CD8-positive, alpha-beta memory T cell (primary cell): Measurements from ENCODE around the gene MIPEP. TPM values are rescaled to one million over a fixed set of nuclear protein-coding genes. Genes with fewer than 3 reads are reported as not detected.
A peak's percentile ranks its signal among the peaks of the same experiment; 100 is the strongest.
"Not testable (repeated sequence)": the region's sequence is repeated elsewhere in the genome, so short reads cannot be mapped to it uniquely, and the experiment has no call there.

Source experiments
- CTCF ChIA-PET: fragments of 350-600 bp; sonication (Branson Sonifier 250); formaldehyde crosslinking; loops from one replicate; lab custom pipeline; 2021; ENCODE audit warnings: antibody characterized with exemption; lab: Charles Lee
- POLR2A ChIA-PET: fragments of 350-600 bp; sonication (Branson Sonifier 250); formaldehyde crosslinking; loops from one replicate; lab custom pipeline; 2021; ENCODE audit warnings: antibody characterized with exemption; lab: Charles Lee
- DNase-seq, 5 donors: peaks; one replicate each; pipeline versions ENCODE4 v3.0.0 to v3.0.0-alpha.2; 2020 to 2022; ENCODE audit warnings: mixed read lengths in 1 of 5
- H3K27ac ChIP-seq: one replicate; pipeline ENCODE4 v1.7.0; 2013; ENCODE audit warnings: low read depth, mild to moderate bottlenecking, low read length, moderate library complexity
- H3K27me3 ChIP-seq: 2 replicates; pipeline ENCODE4 v1.7.0; 2013; ENCODE audit warnings: low read length, mild to moderate bottlenecking; ENCODE audit not compliant: insufficient read depth, poor library complexity, severe bottlenecking
- H3K36me3 ChIP-seq: 2 replicates; pipeline ENCODE4 v1.7.0; 2013; ENCODE audit warnings: mild to moderate bottlenecking, low read length, moderate library complexity; ENCODE audit not compliant: insufficient read depth
- H3K4me1 ChIP-seq: 2 replicates; pipeline ENCODE4 v1.7.0; 2013; ENCODE audit warnings: mild to moderate bottlenecking, low read length, moderate library complexity; ENCODE audit not compliant: insufficient read depth
- H3K4me3 ChIP-seq: 2 replicates; pipeline ENCODE4 v1.7.0; 2013; ENCODE audit warnings: mild to moderate bottlenecking, low read length
- H3K9me3 ChIP-seq: 2 replicates; pipeline ENCODE4 v1.7.0; 2013; ENCODE audit warnings: mild to moderate bottlenecking, low read length
- H3K27ac Mint-ChIP-seq, 8 donors: one replicate each; pipeline ENCODE4 v1.8.0; 2020 to 2021; ENCODE audit warnings: mixed read lengths in 8 of 8, mild to moderate bottlenecking in 6 of 8, inconsistent platforms in 3 of 8, moderate library complexity in 3 of 8
- H3K27me3 Mint-ChIP-seq, 2 donors: one replicate each; pipeline ENCODE4 v1.8.0; 2020 to 2021; ENCODE audit warnings: mixed read lengths in 2 of 2, mild to moderate bottlenecking in 1 of 2, moderate library complexity in 1 of 2
- H3K36me3 Mint-ChIP-seq, 3 donors: one replicate each; pipeline ENCODE4 v1.8.0; 2020 to 2021; ENCODE audit warnings: mixed read lengths in 3 of 3, inconsistent platforms in 1 of 3, mild to moderate bottlenecking in 1 of 3
- H3K4me1 Mint-ChIP-seq, 3 donors: one replicate each; pipeline ENCODE4 v1.8.0; 2020 to 2021; ENCODE audit warnings: mixed read lengths in 3 of 3, inconsistent platforms in 1 of 3, mild to moderate bottlenecking in 1 of 3
- H3K4me3 Mint-ChIP-seq, 7 donors: one replicate each; pipeline ENCODE4 v1.8.0; 2020 to 2021; ENCODE audit warnings: mixed read lengths in 7 of 7, mild to moderate bottlenecking in 6 of 7, moderate library complexity in 4 of 7, inconsistent platforms in 2 of 7
- H3K9me3 Mint-ChIP-seq, 5 donors: one replicate each; pipeline ENCODE4 v1.8.0; 2020 to 2022; ENCODE audit warnings: mixed read lengths in 5 of 5, mild to moderate bottlenecking in 3 of 5, moderate library complexity in 2 of 5, inconsistent platforms in 1 of 5
- polyA plus RNA-seq: library from polyadenylated mRNA; unstranded; fragments of 300-500 nt; fragmentation: Illumina TruSeq; gene quantifications from one replicate; pipeline ENCODE4 v1.2.3, GENCODE V29; 2021
- total RNA-seq, 2 experiments: library from RNA; stranded (reverse); gene quantifications; one replicate each; pipeline ENCODE4 v1.2.3, GENCODE V29; 2021

The MIPEP gene
- total and polyA plus RNA-seq, 3 experiments from 2014 or later: 17.9 to 23.7 (median 18.8) TPM

DNA sequence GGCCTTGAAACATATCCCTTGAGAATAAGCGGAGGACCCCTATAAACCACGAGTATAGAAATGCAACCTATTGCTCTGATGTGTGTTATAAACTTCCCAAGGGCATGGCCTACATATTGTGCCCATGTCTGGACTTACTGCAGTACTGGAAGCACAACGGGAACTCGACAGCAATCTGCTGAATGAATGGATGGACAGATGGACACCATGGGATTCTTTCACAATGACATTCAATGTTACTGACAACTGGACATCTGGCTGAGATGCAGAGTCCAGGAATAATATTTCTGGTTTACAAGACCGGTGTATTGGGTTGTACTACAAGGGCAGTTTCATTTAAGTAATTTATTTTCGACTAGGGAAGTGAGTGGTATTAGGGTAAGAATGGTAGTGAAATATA, 123.7 kb downstream of the MIPEP start:
- H3K4me1 Mint-ChIP-seq: no peaks in the 10 kb centered on the region
- H3K9me3 ChIP-seq: no peaks in the 10 kb centered on the region
- DNase-seq: no peak
- no peaks in the 10 kb centered on the region for H3K36me3 ChIP-seq
- no peak overlapping the region for H3K27ac Mint-ChIP-seq
- H3K27me3 ChIP-seq: no peaks in the 10 kb centered on the region
- no peaks in the 10 kb centered on the region for H3K4me1 ChIP-seq
- ChIA-PET CTCF (no interaction called here), POLR2A (no interaction called here)
- no peaks in the 10 kb centered on the region for H3K9me3 Mint-ChIP-seq
- no peak overlapping the region for H3K27ac ChIP-seq
- H3K4me3 ChIP-seq: no peak overlapping the region
- H3K27me3 Mint-ChIP-seq: no peaks in the 10 kb centered on the region
- peaks cover 0 to 6% (median 0%) of the 10 kb centered on the region in 3 donors for H3K36me3 Mint-ChIP-seq
- H3K4me3 Mint-ChIP-seq: no peak overlapping the region

DNA sequence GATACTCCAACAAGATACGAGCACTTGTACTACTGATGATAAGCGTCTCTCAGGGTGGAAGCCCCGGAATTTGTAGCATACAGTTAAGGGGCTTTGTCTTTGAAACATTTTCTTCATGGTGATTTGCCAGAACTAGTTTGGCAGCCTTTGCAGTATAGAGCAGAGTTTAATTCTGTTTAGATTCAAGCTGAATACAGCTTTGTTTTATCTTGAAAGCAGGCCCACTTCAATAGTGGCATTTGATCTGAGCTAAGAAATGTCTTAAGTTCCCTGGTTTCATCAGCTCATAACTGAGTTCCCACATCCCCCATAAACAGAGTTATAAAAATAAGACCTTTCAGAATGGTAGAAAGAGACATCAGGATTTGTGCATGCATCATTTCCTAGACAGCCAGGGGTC, 125.9 kb downstream of the MIPEP start:
- no peaks in the 10 kb centered on the region for H3K27me3 ChIP-seq
- H3K36me3 Mint-ChIP-seq: peaks cover 0 to 13% (median 5%) of the 10 kb centered on the region in 3 donors
- CTCF ChIA-PET: no interaction called here

DNA sequence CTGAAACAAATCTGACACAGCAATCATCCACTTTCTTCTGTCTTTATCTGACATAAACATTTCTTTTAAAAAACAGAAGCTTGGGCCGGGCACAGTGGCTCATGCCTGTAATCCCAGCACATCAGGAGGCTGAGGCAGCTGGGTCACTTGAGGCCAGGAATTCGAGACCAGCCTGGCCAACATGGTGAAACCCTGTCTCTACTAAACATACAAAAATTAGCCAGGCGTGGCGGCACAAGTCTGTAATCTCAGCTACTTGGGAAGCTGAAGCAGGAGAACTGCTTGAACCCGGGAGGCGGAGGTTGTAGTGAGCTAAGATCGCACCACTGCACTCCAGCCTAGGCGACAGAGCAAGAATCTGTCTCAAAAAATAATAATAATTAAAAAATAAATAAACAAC, 127.4 kb downstream of the MIPEP start:
- POLR2A ChIA-PET, H3K4me3 Mint-ChIP-seq, DNase-seq, H3K27me3 ChIP-seq, H3K4me3 ChIP-seq, H3K9me3 Mint-ChIP-seq, H3K27me3 Mint-ChIP-seq, H3K27ac ChIP-seq, H3K9me3 ChIP-seq, H3K4me1 ChIP-seq, CTCF ChIA-PET, H3K36me3 ChIP-seq, H3K4me1 Mint-ChIP-seq, H3K27ac Mint-ChIP-seq: not testable (repeated sequence)
- H3K36me3 Mint-ChIP-seq: peaks cover 0 to 21% (median 3%) of the 10 kb centered on the region in 3 donors

More for the DNA sequence above, 125.9 kb downstream of the MIPEP start:
- Histone ChIP-seq H3K4me3 (no peak overlapping the region), H3K9me3 (no peaks in the 10 kb centered on the region), H3K4me1 (no peaks in the 10 kb centered on the region), H3K36me3 (no peaks in the 10 kb centered on the region), H3K27ac (no peak overlapping the region)
- H3K27ac Mint-ChIP-seq: no peak overlapping the region
- no peaks in the 10 kb centered on the region for H3K4me1 Mint-ChIP-seq
- POLR2A ChIA-PET: no interaction called here
- no peaks in the 10 kb centered on the region for H3K27me3 Mint-ChIP-seq
- no peaks in the 10 kb centered on the region for H3K9me3 Mint-ChIP-seq
- no peak overlapping the region for H3K4me3 Mint-ChIP-seq
- DNase-seq: no peak

DNA sequence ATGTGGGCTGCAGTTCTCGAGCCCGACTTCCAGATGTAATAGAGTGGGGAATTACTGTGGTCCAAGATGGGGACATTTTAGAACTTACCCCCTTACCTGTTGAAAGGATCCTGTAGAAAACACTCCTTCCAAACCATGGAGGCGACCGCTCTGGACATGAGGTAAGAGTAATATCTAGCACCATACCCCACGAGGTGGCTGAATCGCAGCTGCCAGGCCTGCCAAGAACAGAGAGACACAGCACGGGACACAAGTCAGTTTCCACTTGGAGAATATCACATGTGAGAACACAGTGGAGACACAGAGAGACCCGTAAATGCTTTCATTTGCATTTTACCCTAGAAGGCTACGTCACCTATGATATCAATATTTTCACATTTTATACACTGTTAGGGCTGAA, 129.2 kb downstream of the MIPEP start:
- DNase-seq: no peak
- Mint-ChIP-seq H3K9me3 (no peaks in the 10 kb centered on the region), H3K4me1 (no peaks in the 10 kb centered on the region), H3K36me3 (peaks cover 4 to 28% (median 6%) of the 10 kb centered on the region in 3 donors), H3K27me3 (no peaks in the 10 kb centered on the region), H3K27ac (peak overlapping the region in 1 of 8 donors; percentile 60), H3K4me3 (no peak overlapping the region)
- Histone ChIP-seq H3K9me3 (no peaks in the 10 kb centered on the region), H3K27me3 (no peaks in the 10 kb centered on the region), H3K27ac (no peak overlapping the region), H3K36me3 (no peaks in the 10 kb centered on the region), H3K4me3 (no peak overlapping the region), H3K4me1 (no peaks in the 10 kb centered on the region)
- CTCF ChIA-PET: no interaction called here
- POLR2A ChIA-PET: no interaction called here

DNA sequence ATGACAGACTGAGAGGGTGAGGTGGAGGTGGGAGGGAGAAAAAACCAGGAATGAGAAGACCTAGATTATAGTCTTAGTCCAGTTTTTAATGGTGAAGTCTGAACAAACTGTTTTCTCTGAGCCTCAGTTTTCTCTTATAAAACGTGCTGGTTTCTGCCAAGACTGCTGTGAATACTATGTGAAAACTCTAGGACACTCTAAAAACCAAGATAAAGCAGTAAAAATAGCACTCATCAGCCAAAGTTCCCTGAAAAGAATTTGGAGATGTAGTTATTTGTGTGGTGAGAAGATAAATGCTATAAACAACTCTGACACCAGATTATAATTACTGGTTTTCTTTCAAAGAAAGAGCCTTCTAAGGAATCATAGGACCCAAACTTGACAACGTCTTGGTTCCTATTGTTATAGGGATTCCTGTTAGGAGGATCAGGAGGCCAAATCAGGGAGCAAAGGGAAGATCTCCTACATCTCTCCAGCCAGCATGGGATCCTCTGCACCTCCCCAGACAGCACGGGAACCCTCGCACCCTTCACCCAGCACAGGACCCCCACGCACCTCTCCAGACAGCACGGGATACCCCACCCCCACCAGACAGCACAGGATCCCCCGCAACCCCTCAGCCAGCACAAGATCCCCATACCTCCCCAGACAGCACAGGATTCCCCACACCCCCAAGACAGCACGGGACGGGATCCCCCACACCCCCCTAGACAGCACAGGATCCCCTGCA, 130.2 kb downstream of the MIPEP start:
- H3K27ac Mint-ChIP-seq: peak overlapping the region in 1 of 8 donors; percentile 19
- Histone ChIP-seq H3K4me1 (no peaks in the 10 kb centered on the region), H3K36me3 (no peaks in the 10 kb centered on the region), H3K9me3 (no peaks in the 10 kb centered on the region), H3K4me3 (no peak overlapping the region), H3K27ac (no peak overlapping the region), H3K27me3 (no peaks in the 10 kb centered on the region)
- ChIA-PET CTCF (no interaction called here), POLR2A (no interaction called here)
- H3K27me3 Mint-ChIP-seq: no peaks in the 10 kb centered on the region
- H3K9me3 Mint-ChIP-seq: no peaks in the 10 kb centered on the region
- peaks cover 7 to 32% (median 11%) of the 10 kb centered on the region in 3 donors for H3K36me3 Mint-ChIP-seq
- no peak for DNase-seq
- H3K4me3 Mint-ChIP-seq: no peak overlapping the region
- no peaks in the 10 kb centered on the region for H3K4me1 Mint-ChIP-seq

DNA sequence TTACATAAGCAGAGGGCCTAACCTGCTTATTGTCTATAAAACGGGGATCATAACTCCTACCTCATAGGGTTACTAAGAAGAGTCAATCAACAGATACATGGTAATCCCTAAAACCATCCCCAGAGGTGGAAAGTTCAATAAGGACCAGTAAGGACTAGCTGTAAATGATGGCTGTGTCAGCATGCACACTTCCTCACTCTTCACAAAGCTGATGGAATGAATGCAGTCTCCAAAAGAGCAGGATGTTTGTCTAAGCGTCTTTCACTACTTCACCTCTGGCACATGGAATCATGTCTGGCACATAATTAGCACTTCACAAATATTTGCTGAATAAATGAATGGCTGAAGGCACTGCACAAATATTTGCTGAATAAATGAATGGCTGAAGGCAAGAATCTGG, 134.2 kb downstream of the MIPEP start:
- no peaks in the 10 kb centered on the region for H3K27me3 Mint-ChIP-seq
- H3K4me3 Mint-ChIP-seq: peak overlapping the region in 1 of 7 donors; percentile 30
- Histone ChIP-seq H3K27ac (no peak overlapping the region), H3K27me3 (no peaks in the 10 kb centered on the region), H3K9me3 (no peaks in the 10 kb centered on the region), H3K4me3 (no peak overlapping the region), H3K4me1 (no peaks in the 10 kb centered on the region), H3K36me3 (no peaks in the 10 kb centered on the region)
- POLR2A ChIA-PET: no interaction called here
- H3K4me1 Mint-ChIP-seq: peaks cover 0 to 8% (median 5%) of the 10 kb centered on the region in 3 donors
- peaks cover 10 to 44% (median 20%) of the 10 kb centered on the region in 3 donors for H3K36me3 Mint-ChIP-seq
- CTCF ChIA-PET: no interaction called here
- no peak for DNase-seq
- H3K27ac Mint-ChIP-seq: peak overlapping the region in 4 of 8 donors; percentile 11 to 73 (median 25)
- H3K9me3 Mint-ChIP-seq: no peaks in the 10 kb centered on the region

DNA sequence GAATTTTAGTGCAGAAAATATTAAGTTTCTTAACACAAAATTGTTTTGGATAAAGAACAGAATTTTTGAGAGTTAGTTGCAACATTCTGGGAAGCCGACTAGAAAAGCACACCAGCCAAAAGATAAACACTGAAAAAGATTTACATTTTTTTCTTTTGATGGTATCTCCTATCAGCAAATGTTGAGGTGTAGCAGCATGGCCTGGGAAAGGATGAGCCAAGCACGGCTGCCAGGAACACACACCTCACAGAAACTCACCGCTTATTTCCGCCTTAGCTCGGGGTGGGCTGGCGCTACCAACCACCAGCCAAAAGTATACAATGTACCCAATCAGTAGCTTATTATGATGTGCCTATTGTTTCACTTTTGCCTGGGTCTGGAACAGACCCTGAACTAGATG, 134.7 kb downstream of the MIPEP start:
- Histone ChIP-seq H3K9me3 (no peaks in the 10 kb centered on the region), H3K27ac (no peak overlapping the region), H3K4me1 (no peaks in the 10 kb centered on the region), H3K36me3 (no peaks in the 10 kb centered on the region), H3K27me3 (no peaks in the 10 kb centered on the region), H3K4me3 (no peak overlapping the region)
- no peaks in the 10 kb centered on the region for H3K9me3 Mint-ChIP-seq
- DNase-seq: peak in 2 of 5 donors; percentile 3 to 10
- ChIA-PET CTCF (no interaction called here), POLR2A (no interaction called here)
- H3K27ac Mint-ChIP-seq: peak overlapping the region in 5 of 8 donors; percentile 11 to 78 (median 32)
- no peaks in the 10 kb centered on the region for H3K27me3 Mint-ChIP-seq
- H3K36me3 Mint-ChIP-seq: peaks cover 10 to 42% (median 20%) of the 10 kb centered on the region in 3 donors
- peaks cover 0 to 8% (median 5%) of the 10 kb centered on the region in 3 donors for H3K4me1 Mint-ChIP-seq
- H3K4me3 Mint-ChIP-seq: peak overlapping the region in 2 of 7 donors; percentile 12 to 30

DNA sequence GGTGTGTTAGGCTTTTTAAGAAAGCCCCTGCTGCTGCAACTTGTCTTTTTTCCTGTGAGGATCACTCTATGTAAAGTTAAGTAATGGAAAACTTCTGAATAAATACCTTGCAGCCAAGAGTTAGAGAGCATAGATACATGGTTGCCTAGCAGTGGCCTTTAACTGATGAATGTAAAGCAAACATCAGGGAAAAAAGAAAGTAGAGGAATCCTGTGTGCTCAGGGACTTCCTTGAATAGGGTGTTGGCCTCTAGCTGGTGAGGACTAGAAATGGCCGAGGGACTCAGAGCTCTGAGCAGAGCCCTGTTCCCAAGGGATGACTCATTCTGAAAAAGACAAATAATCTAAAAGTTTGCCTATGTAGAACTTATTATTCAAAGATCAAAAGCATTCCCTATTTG, 135.7 kb downstream of the MIPEP start:
- CTCF ChIA-PET: interaction anchor here (1.3 kb wide), 1 partner anchor 14 kb away, joined by 3 read pairs; no protein-coding TSS in a partner anchor
- Histone ChIP-seq H3K4me3 (no peak overlapping the region), H3K27me3 (no peaks in the 10 kb centered on the region), H3K4me1 (no peaks in the 10 kb centered on the region), H3K36me3 (no peaks in the 10 kb centered on the region), H3K9me3 (no peaks in the 10 kb centered on the region), H3K27ac (no peak overlapping the region)
- H3K36me3 Mint-ChIP-seq: peaks cover 10 to 36% (median 17%) of the 10 kb centered on the region in 3 donors
- H3K4me3 Mint-ChIP-seq: no peak overlapping the region
- POLR2A ChIA-PET: no interaction called here
- no peak overlapping the region for H3K27ac Mint-ChIP-seq
- H3K9me3 Mint-ChIP-seq: no peaks in the 10 kb centered on the region
- H3K27me3 Mint-ChIP-seq: no peaks in the 10 kb centered on the region
- H3K4me1 Mint-ChIP-seq: peaks cover 0 to 8% (median 5%) of the 10 kb centered on the region in 3 donors
- no peak for DNase-seq
